ENCODE results near the gene CASZ1. TPM values are rescaled to one million over a fixed set of nuclear protein-coding genes. Genes with fewer than 3 reads are reported as not detected.

The CASZ1 gene
- total RNA-seq, 1 experiment from 2014 or later: 11.7 TPM

DNA sequence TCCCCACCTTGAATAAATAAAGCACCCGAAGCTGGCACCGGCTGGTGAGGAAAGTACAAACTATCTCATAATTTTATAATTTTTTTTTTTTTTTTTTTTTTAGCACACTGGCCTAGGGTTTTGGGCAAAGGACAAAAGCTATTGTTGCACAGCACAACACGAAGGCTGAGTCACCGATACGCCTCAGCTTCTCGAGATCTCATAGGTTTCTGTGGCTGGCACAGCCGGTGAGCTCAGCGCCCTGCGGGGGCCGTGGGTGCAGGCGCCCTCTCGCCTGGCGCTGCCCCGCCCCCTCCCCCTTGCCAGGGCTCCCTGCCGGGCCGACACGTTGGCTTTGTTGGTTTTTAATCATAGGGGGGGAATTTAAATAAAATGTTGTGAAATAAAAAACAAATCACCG is 17.2 kb downstream of the CASZ1 start (continued):
- TF ChIP-seq, protein P1, sequence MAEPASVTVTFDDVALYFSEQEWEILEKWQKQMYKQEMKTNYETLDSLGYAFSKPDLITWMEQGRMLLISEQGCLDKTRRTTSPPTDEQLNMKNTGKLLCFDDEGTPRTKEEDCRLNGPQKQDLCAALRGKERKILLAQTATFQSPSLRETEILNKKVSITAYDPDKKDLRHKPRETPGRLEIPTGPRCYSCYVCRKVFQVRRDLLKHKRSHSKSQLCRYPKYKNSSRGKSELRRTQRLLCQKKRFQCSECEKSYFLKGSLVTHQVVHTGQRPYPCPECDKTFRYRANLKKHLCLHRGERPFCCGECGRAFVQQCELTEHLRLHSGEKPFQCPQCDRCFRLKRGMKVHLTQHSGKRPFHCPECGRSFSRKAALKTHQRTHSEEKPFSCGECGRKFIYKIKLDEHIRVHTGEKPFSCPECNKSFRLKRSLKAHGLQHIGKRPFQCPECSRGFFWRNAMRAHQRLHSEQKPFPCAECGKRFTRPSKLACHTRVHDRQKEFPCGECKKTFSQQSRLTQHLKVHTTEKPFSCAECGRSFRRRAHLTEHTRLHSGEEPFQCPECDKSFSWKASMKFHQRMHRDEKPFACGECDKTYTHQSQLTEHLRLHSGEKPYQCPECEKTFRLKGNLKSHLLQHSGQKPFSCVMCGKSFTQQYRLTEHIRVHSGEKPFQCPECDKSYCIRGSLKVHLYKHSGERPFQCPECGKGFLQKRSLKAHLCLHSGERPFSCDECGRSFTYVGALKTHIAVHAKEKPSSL (CRISPR knock-in tag; conservative IDR thresholded peaks at IDR 0.05): no peak
- TF ChIP-seq HMGA2 (CRISPR knock-in tag; IDR thresholded peaks at IDR 0.05) (no peak), STAT6 (CRISPR knock-in tag; conservative IDR thresholded peaks at IDR 0.05; ENCODE audit: low read depth) (no peak)

- Mint-ChIP-seq H3K27me3 (ENCODE audit: low read depth) (no peaks in the 10 kb centered on the region), H3K27ac (no peak overlapping the region), H3K36me3 (no peaks in the 10 kb centered on the region), H3K4me3 (no peak overlapping the region), H3K9me3 (no peaks in the 10 kb centered on the region), H3K4me1 (0 out of 2 replicates have a peak, but pooled peaks cover 3% of the 10 kb centered on the region)
- DNase-seq (ENCODE audit: low spot score) (no peak), ATAC-seq (no peak)
- CTCF ChIA-PET: interaction anchor here (0.7 to 1.2 kb wide), 4 partner anchors 25 to 83 kb away, joined by 3 read pairs; no protein-coding TSS in a partner anchor
- POLR2A ChIA-PET: no interaction called here
- no peak for TF ChIP-seq ZNF232 (CRISPR knock-in tag; IDR thresholded peaks at IDR 0.05)
- TF ChIP-seq ZNF263 (CRISPR knock-in tag; IDR thresholded peaks at IDR 0.05; ENCODE audit: low read depth): no peak
- TF ChIP-seq FOXJ3 (CRISPR knock-in tag; IDR thresholded peaks at IDR 0.05; ENCODE audit: borderline replicate concordance): no peak
- TF ChIP-seq, protein P2, sequence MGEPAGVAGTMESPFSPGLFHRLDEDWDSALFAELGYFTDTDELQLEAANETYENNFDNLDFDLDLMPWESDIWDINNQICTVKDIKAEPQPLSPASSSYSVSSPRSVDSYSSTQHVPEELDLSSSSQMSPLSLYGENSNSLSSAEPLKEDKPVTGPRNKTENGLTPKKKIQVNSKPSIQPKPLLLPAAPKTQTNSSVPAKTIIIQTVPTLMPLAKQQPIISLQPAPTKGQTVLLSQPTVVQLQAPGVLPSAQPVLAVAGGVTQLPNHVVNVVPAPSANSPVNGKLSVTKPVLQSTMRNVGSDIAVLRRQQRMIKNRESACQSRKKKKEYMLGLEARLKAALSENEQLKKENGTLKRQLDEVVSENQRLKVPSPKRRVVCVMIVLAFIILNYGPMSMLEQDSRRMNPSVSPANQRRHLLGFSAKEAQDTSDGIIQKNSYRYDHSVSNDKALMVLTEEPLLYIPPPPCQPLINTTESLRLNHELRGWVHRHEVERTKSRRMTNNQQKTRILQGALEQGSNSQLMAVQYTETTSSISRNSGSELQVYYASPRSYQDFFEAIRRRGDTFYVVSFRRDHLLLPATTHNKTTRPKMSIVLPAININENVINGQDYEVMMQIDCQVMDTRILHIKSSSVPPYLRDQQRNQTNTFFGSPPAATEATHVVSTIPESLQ (CRISPR knock-in tag; IDR thresholded peaks at IDR 0.05): no peak
- TF ChIP-seq ZNF317 (CRISPR knock-in tag; IDR thresholded peaks at IDR 0.05; ENCODE audit: borderline replicate concordance, low read depth): no peak
- TF ChIP-seq ZNF416 (CRISPR knock-in tag; IDR thresholded peaks at IDR 0.05): no peak
- no peak for TF ChIP-seq ZBTB21 (CRISPR knock-in tag; IDR thresholded peaks at IDR 0.05; ENCODE audit: borderline replicate concordance)
- TF ChIP-seq USF2 (CRISPR knock-in tag; IDR thresholded peaks at IDR 0.05): no peak
- TF ChIP-seq NFE2L1 (CRISPR knock-in tag; IDR thresholded peaks at IDR 0.05): no peak
- TF ChIP-seq ZNF671 (CRISPR knock-in tag; IDR thresholded peaks at IDR 0.05): no peak
- no peak for TF ChIP-seq ZNF396 (CRISPR knock-in tag; IDR thresholded peaks at IDR 0.05; ENCODE audit: borderline replicate concordance)
- TF ChIP-seq STAT6 (CRISPR knock-in tag; conservative IDR thresholded peaks at IDR 0.05; ENCODE audit: low read depth): no peak
- no peak for TF ChIP-seq JAZF1 (CRISPR knock-in tag; IDR thresholded peaks at IDR 0.05)
Measured at GRCh38 chr1:10778640-10779039, 17.8 kb downstream of the CASZ1 start.

Measured in WTC11 (cell line).